GM06990 (cell line): ENCODE measurements around the gene SYNDIG1.
A peak's percentile ranks its signal among the peaks of the same experiment; 100 is the strongest.

Source experiments
- DNase-seq: peaks from one replicate; pipeline ENCODE4 v3.0.0-alpha.2; 2011; ENCODE audit not compliant: insufficient read length; ENCODE audit errors: extremely low read depth
- H3K27me3 ChIP-seq: replicated peaks from 2 replicates; pipeline ENCODE4 v1.6.0; 2011; ENCODE audit warnings: low read length; ENCODE audit not compliant: control insufficient read depth, insufficient read depth
- H3K36me3 ChIP-seq: 2 replicates; pipeline ENCODE4 v1.5.1; 2011; ENCODE audit warnings: low read length; ENCODE audit not compliant: control insufficient read depth, insufficient read depth
- H3K4me3 ChIP-seq: replicated peaks from 2 replicates; pipeline ENCODE4 v1.5.1; 2011; ENCODE audit warnings: low read depth, mild to moderate bottlenecking, control low read depth, low read length
- TF ChIP-seq, protein P1 (sequence below): IDR thresholded peaks from 2 replicates; pipeline ENCODE4 v1.5.1; 2011; ENCODE audit warnings: low read length, control low read depth, mild to moderate bottlenecking, inconsistent platforms; ENCODE audit not compliant: insufficient read depth, poor library complexity, severe bottlenecking

SYNDIG1 gene

DNA sequence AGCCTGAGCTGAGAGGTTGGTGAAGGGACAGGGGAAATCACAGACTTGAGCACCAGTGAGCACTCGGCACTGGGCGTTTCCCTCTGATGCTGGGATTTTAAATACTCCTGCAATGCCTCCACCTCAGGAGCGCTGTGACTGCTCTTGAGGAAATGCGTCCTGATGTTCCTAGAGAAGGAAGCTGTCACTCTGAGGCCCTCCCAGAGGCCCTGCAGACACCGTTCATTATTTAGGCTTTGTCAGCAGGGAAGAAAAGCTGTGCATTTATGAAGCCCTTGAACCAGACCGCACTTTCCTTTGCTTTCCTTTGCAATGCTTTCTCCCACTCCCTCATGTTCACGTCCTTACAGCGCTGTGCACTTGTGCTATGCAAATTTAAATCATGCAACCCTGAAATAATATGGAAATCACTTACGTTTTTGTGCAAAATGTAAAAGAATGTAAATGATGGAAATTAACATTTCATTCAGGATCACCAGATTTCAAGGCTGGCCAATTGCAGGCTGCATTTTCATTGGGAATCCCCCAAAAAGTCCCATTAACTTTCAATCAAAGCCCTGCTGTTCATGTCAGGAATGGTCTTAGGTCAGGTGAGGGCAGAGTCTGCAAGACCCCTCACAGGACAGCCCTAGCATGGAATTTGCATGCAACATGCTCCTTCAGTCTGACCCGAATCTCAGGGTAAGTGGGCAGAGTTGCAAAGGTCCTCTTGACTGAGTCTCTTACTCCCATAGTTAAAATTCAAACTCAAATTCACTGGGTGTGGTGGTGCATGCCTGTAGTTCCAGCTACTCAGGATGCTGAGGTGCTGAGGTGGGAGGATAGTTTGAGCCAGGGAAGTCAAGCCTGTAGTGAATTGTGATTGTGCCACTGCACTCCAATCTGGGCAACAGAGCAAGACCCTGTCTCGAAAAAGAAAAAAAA, 45.8 kb upstream of the SYNDIG1 start:
- DNase-seq = no peak
- TF ChIP-seq, protein P1, sequence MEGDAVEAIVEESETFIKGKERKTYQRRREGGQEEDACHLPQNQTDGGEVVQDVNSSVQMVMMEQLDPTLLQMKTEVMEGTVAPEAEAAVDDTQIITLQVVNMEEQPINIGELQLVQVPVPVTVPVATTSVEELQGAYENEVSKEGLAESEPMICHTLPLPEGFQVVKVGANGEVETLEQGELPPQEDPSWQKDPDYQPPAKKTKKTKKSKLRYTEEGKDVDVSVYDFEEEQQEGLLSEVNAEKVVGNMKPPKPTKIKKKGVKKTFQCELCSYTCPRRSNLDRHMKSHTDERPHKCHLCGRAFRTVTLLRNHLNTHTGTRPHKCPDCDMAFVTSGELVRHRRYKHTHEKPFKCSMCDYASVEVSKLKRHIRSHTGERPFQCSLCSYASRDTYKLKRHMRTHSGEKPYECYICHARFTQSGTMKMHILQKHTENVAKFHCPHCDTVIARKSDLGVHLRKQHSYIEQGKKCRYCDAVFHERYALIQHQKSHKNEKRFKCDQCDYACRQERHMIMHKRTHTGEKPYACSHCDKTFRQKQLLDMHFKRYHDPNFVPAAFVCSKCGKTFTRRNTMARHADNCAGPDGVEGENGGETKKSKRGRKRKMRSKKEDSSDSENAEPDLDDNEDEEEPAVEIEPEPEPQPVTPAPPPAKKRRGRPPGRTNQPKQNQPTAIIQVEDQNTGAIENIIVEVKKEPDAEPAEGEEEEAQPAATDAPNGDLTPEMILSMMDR = no peak
- H3K27me3 ChIP-seq = no peaks in the 10 kb centered on the region
- no peaks in the 10 kb centered on the region for H3K36me3 ChIP-seq
- H3K4me3 ChIP-seq = no peak overlapping the region

GRCh38 chr20:24425523-24426135, 43.8 kb upstream of the SYNDIG1 start:
- Histone ChIP-seq H3K27me3 (no peaks in the 10 kb centered on the region), H3K36me3 (no peaks in the 10 kb centered on the region), H3K4me3 (no peak overlapping the region)
- TF ChIP-seq, protein P1 = no peak
- DNase-seq = no peak

- H3K4me3 ChIP-seq = no peak overlapping the region
- H3K36me3 ChIP-seq = no peaks in the 10 kb centered on the region
- DNase-seq = no peak
- no peaks in the 10 kb centered on the region for H3K27me3 ChIP-seq
- TF ChIP-seq, protein P1 = no peak
Measured at GRCh38 chr20:24431279-24432045, 38.0 kb upstream of the SYNDIG1 start.

GRCh38 chr20:24432046-24432442, 37.4 kb upstream of the SYNDIG1 start:
- Histone ChIP-seq H3K27me3 (no peaks in the 10 kb centered on the region), H3K4me3 (no peak overlapping the region), H3K36me3 (no peaks in the 10 kb centered on the region)
- DNase-seq = no peak
- TF ChIP-seq, protein P1 = peak; percentile 11

DNA sequence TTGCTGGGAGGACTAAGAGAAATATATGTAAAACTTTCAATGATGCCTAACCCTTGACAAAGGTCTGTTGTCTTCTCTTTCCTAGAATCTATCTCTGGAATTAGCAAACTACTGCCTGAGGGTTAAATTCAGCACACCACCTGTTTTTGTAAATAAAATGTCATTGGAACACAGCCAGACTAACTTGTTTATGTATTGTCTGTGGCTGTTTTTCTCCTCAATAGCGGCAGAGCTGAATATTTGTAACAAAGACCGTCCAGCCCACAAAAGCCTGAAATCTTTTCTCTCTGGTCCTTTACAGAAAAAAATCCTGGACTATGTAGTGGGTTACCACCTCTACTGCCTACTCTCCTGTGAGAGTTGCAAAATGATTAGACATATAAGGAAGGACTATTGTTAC, 33.3 kb upstream of the SYNDIG1 start:
- no peak overlapping the region for H3K4me3 ChIP-seq
- no peak for DNase-seq
- TF ChIP-seq, protein P1 = no peak
- H3K36me3 ChIP-seq = no peaks in the 10 kb centered on the region
- H3K27me3 ChIP-seq = no peaks in the 10 kb centered on the region; the same call in 1 of the 2 replicates
